GM12865 (cell line): ENCODE measurements around the gene SLC33A1.
"Not testable (repeated sequence)": the region's sequence is repeated elsewhere in the genome, so short reads cannot be mapped to it uniquely, and the experiment has no call there.

Experiments
- DNase-seq: peaks from one replicate; pipeline ENCODE4 v3.0.0; 2010; ENCODE audit warnings: low read depth
- H3K4me3 ChIP-seq: 2 replicates; pipeline ENCODE4 v1.5.1; 2011; ENCODE audit warnings: mild to moderate bottlenecking, low read depth, low read length, control low read depth
- CTCF ChIP-seq: IDR thresholded peaks from 2 replicates; pipeline ENCODE4 v1.5.1; 2011; ENCODE audit warnings: low read length, control low read depth, low read depth, inconsistent platforms; ENCODE audit not compliant: insufficient read depth; ENCODE audit errors: missing control alignments

Gene SLC33A1

DNA sequence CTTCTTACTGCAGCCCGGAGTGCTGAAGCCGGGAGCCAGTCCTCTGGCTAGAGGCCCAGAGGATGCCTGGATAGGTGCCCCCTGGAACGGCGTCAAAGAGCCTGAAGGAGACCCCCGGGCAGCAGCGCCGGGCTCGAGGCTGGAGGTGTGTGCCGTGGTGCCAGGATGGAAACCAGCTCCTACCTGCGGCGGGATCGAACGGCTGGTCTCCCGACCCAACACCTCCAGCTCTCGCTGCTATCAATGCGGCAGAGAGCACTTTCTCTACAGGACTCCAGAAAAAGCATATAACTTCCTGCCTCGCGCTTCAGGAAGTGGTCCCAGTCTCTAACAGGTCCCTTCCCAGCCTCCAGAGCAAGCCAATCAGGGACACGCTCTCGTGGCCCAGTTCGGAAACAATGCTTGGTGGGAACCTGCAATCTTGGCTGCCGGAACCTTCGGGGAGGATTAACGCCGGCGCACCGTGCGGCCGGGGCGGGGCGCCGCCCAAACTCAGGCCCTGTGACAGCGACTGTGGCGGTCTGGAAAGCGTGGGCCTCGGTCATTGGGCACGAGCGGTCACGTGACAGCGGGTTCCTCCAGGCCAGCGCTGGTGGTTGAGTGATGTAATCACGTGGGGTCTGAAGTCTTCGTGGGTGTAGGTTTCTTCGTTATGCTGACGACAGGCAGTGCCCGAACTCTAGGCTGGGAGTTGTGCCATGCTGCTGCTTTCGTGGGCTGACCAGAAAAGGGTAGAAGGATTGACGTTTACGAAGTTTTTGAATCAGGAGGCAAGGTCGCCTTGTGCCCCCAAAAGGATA, at the start of gene SLC33A1:
Gene SLC33A1, minus strand, starts transcription at position 287 of the 800 bp plus-strand sequence. CDS start 430 bp downstream, outside the sequence.
- no peak for TF ChIP-seq CTCF
- H3K4me3 ChIP-seq: peak within 1 kb of the TSS; percentile 82
- peak; percentile 100 for DNase-seq

- H3K4me3 ChIP-seq: no peak overlapping the region
- no peak for TF ChIP-seq CTCF
- DNase-seq: no peak
These were observed 41.2 kb upstream of the SLC33A1 start for GRCh38 chr3:155895379-155895900.

DNA sequence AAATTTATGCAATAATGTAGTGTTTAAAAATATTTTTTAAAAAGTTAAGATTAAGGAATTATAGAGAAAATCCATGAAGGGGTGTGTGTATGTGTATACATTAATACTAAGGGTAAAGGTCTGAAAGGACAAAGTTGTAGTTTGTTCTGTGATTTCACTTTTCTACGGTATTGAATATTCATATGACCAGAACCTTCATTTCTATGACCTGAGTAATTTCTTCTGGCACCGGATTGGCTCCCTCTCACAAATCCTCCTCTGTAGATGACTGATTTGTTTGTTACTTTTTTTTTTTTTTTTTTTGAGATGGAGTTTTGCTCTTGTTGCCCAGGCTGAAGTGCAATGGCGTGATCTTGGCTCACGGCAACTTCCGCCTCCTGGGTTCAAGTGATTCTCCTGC, 37.1 kb upstream of the SLC33A1 start:
- no peak overlapping the region for H3K4me3 ChIP-seq
- DNase-seq: no peak
- no peak for TF ChIP-seq CTCF

DNA sequence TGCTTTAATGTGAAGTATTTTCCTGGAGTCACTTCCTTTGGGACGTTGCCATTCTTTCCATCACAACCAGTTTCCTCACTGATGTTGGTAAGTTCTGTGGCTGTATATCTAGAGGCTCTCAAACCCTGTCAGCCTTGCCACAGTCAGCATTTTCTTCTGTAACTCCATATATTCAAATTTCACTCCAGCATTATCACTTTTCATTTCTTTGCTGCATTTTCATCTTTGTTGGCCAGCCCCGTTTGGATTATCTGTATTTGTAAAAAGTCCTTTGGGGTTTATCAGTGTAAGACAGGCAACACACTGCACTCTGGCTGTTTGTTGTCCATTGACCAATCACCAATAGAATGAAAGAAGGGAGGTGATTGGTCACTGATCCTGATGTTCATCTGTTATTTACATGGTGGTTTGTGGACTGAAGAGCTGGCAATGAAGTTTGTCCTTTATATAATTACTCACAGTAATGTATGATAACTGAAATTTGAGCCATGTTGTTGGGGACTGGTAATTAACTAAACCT, 36.5 kb upstream of the SLC33A1 start:
- no peak for TF ChIP-seq CTCF
- DNase-seq: no peak
- no peak overlapping the region for H3K4me3 ChIP-seq

DNA sequence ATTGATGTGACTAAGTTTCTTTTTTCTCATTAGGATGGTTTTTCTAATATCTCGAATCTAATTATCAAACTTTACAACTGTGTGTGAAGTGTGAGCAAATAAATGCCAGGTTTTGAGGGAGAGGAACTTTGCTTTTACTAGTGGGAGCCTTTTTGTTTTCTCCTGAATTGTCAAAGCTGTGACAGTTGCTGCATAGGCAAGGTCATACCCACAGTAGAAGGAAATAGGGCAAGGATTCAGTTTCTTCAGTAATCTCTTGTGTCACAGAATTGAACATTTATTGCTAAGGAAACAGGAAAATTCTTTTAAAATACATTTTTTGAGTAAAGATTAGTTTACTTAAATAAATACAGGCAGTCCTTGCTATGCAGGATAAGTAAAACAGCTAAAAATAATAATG, 35.7 kb upstream of the SLC33A1 start:
- no peak overlapping the region for H3K4me3 ChIP-seq
- no peak for TF ChIP-seq CTCF
- no peak for DNase-seq

DNA sequence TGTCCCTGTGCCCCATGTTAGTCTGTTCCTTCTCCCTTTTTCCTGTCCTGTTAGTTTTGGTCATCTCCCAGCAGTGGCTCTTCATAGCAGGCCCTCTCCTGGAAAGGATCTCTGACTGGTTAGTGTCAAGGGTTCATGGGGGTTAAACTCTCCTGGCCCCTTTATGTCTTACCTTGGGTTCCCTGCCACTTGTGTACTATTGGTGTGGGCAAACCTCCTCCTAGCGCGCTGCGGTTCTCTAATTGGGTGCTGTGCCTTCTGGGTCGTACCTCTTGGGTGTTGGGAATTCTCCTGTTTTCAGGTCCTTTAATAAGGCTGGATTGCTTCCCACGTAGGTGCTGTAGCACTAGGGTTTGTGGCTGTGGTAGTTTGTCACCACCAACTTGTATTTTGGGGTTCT, 35.0 kb upstream of the SLC33A1 start:
- TF ChIP-seq CTCF: no peak

DNA sequence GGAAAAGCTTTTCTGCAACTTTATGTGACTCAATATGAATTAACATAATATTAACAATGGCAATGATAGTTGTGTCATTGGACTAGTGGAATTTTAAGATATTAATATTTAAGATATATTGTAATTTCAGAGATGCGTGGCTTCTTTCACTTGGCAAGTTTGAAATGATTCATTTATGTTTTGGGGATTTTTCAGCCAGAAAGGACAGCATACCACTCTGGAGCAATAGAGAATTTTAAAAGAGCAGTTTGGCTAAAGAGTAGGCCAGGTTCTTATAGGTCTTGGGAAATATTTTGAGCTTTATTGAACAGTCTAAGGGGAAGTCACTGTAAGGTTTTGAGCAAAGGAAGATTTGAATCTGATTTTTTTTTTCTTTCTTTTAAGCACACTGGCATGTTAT, 32.7 kb upstream of the SLC33A1 start:
- no peak overlapping the region for H3K4me3 ChIP-seq
- no peak for DNase-seq
- no peak for TF ChIP-seq CTCF

More for the DNA sequence above, 35.0 kb upstream of the SLC33A1 start:
- no peak for DNase-seq
- no peak overlapping the region for H3K4me3 ChIP-seq

DNA sequence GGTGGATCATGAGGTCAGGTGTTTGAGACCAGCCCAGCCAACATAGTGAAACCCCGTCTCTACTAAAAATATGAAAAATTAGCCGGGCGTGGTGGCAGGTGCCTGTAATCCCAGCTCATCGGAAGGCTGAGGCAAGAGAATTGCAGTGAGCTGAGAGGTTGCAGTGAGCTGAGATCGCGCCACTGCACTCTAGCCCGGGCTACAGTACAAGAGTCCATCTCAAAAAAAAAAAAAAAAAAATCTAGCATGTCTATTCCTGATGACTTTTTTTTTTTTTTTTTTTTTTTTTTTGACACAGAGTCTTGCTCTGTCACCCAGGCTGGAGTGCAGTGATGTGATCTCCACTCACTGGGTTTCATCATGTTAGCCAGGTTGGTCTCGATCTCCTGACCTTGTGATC, 32.1 kb upstream of the SLC33A1 start:
- DNase-seq, H3K4me3 ChIP-seq: not testable (repeated sequence)
